KMS-11 (cell line): ENCODE measurements around the gene VKORC1L1.

ENCODE experiments used
- H2AFZ ChIP-seq: fragments of 200-600 bp; sonication (generic); 2 replicates; pipeline ENCODE4 v1.6.1; 2016; ENCODE audit warnings: antibody characterized with exemption, mixed run types, low read depth
- H3K27ac ChIP-seq: fragments of 200-600 bp; sonication (generic); 2 replicates; pipeline ENCODE4 v1.6.1; 2016; ENCODE audit warnings: mild to moderate bottlenecking, mixed run types
- H3K27me3 ChIP-seq: fragments of 200-600 bp; sonication (generic); 2 replicates; pipeline ENCODE4 v1.6.1; 2017; ENCODE audit warnings: mild to moderate bottlenecking, low read depth, mixed run types, moderate library complexity; ENCODE audit not compliant: insufficient read depth
- H3K36me3 ChIP-seq: fragments of 200-600 bp; sonication (generic); 2 replicates; pipeline ENCODE4 v1.6.1; 2017; ENCODE audit warnings: mild to moderate bottlenecking, mixed run types; ENCODE audit not compliant: insufficient read depth
- H3K4me1 ChIP-seq: fragments of 200-600 bp; sonication (generic); 2 replicates; pipeline ENCODE4 v1.6.1; 2016; ENCODE audit warnings: mild to moderate bottlenecking, low read depth, mixed run types; ENCODE audit not compliant: poor library complexity, severe bottlenecking
- H3K4me2 ChIP-seq: fragments of 200-600 bp; sonication (generic); 2 replicates; pipeline ENCODE4 v1.7.0; 2016; ENCODE audit warnings: mild to moderate bottlenecking, mixed run types
- H3K4me3 ChIP-seq: fragments of 200-600 bp; sonication (generic); IDR thresholded peaks from 2 replicates; pipeline ENCODE4 v1.6.1; 2017; ENCODE audit warnings: low read depth, low read length, mixed read lengths; ENCODE audit not compliant: insufficient read depth
- H3K79me2 ChIP-seq: fragments of 200-600 bp; sonication (generic); 2 replicates; pipeline ENCODE4 v1.6.1; 2016; ENCODE audit warnings: low read depth, mixed run types; ENCODE audit not compliant: insufficient read depth
- H3K9ac ChIP-seq: fragments of 200-600 bp; sonication (generic); 2 replicates; pipeline ENCODE4 v1.6.1; 2016; ENCODE audit warnings: mild to moderate bottlenecking, mixed run types
- H4K20me1 ChIP-seq: fragments of 200-600 bp; sonication (generic); 2 replicates; pipeline ENCODE4 v1.6.1; 2016; ENCODE audit warnings: mild to moderate bottlenecking, mixed run types; ENCODE audit not compliant: insufficient read depth
- TF ChIP-seq, protein P1 (sequence below): fragments of 200-600 bp; sonication (generic); conservative IDR thresholded peaks from 2 replicates; pipeline ENCODE4 v1.6.1; 2017; ENCODE audit warnings: low read depth, mild to moderate bottlenecking, antibody characterized with exemption, low read length, moderate library complexity, mixed read lengths

Gene VKORC1L1

GRCh38 chr7:65974876-65975275 lies 102.0 kb downstream of the VKORC1L1 start:
- no peaks in the 10 kb centered on the region for H4K20me1 ChIP-seq
- peaks cover 3% of the 10 kb centered on the region; the same call in 1 of the 2 replicates for H3K79me2 ChIP-seq
- H2AFZ ChIP-seq = no peak overlapping the region
- H3K4me1 ChIP-seq = no peaks in the 10 kb centered on the region
- TF ChIP-seq, protein P1, sequence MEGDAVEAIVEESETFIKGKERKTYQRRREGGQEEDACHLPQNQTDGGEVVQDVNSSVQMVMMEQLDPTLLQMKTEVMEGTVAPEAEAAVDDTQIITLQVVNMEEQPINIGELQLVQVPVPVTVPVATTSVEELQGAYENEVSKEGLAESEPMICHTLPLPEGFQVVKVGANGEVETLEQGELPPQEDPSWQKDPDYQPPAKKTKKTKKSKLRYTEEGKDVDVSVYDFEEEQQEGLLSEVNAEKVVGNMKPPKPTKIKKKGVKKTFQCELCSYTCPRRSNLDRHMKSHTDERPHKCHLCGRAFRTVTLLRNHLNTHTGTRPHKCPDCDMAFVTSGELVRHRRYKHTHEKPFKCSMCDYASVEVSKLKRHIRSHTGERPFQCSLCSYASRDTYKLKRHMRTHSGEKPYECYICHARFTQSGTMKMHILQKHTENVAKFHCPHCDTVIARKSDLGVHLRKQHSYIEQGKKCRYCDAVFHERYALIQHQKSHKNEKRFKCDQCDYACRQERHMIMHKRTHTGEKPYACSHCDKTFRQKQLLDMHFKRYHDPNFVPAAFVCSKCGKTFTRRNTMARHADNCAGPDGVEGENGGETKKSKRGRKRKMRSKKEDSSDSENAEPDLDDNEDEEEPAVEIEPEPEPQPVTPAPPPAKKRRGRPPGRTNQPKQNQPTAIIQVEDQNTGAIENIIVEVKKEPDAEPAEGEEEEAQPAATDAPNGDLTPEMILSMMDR = no peak
- H3K36me3 ChIP-seq = peaks cover 4% of the 10 kb centered on the region; the same call in 1 of the 2 replicates
- H3K27ac ChIP-seq = no peak overlapping the region
- no peaks in the 10 kb centered on the region for H3K27me3 ChIP-seq
- no peak overlapping the region for H3K9ac ChIP-seq
- no peak overlapping the region for H3K4me3 ChIP-seq
- H3K4me2 ChIP-seq = no peak overlapping the region

DNA sequence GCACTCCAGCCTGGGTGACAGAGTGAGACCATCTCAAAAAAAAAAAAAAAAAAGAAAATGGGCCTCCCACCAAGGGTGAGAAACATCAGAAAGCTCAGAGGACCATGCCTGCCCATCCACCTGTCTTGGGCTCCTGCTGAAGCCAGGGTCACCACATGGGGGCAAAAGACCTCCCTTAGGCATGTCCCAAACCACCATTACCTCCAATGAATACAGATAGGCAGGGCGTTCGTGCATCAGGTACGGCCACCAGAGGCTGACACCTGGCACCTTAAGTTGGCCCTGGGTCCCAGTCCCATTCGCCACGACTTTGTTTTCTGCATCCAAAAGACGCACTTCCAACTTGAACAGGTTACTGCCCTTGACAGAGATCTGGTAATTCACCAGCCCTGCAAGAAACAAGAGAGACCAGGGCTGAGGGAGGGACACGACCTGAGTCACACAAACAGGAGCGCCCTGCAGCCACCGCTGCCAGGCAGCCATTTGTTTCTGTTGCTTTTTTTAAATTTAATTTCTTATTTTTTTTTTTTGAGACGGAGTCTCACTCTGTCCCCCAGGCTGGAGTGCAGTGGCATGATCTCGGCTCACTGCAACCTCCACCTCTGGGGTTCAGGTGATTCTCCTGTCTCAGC lies 103.1 kb downstream of the VKORC1L1 start:
- Histone ChIP-seq H2AFZ (no peak overlapping the region), H3K27me3 (no peaks in the 10 kb centered on the region), H3K4me1 (peaks cover 4% of the 10 kb centered on the region), H3K79me2 (peaks cover 12% of the 10 kb centered on the region), H3K4me2 (no peak overlapping the region), H3K9ac (no peak overlapping the region), H3K4me3 (no peak overlapping the region), H3K36me3 (peaks cover 4% of the 10 kb centered on the region; the same call in 1 of the 2 replicates), H4K20me1 (no peaks in the 10 kb centered on the region), H3K27ac (no peak overlapping the region)
- TF ChIP-seq, protein P1 = no peak

- Histone ChIP-seq H2AFZ (no peak overlapping the region), H4K20me1 (no peaks in the 10 kb centered on the region), H3K79me2 (peaks cover 20% of the 10 kb centered on the region), H3K9ac (no peak overlapping the region), H3K4me1 (peaks cover 8% of the 10 kb centered on the region), H3K27ac (no peak overlapping the region), H3K36me3 (peaks cover 4% of the 10 kb centered on the region; the same call in 1 of the 2 replicates), H3K4me2 (no peak overlapping the region), H3K4me3 (no peak overlapping the region), H3K27me3 (no peaks in the 10 kb centered on the region)
- TF ChIP-seq, protein P1 = no peak
These were observed 103.9 kb downstream of the VKORC1L1 start for GRCh38 chr7:65976659-65977196.

GRCh38 chr7:65978891-65979582 lies 106.2 kb downstream of the VKORC1L1 start:
- Histone ChIP-seq H3K4me1 (peaks cover 16% of the 10 kb centered on the region), H3K9ac (no peak overlapping the region), H3K27ac (no peak overlapping the region), H3K79me2 (peaks cover 23% of the 10 kb centered on the region), H3K4me3 (no peak overlapping the region), H3K4me2 (no peak overlapping the region), H3K36me3 (no peaks in the 10 kb centered on the region), H3K27me3 (no peaks in the 10 kb centered on the region), H2AFZ (no peak overlapping the region), H4K20me1 (no peaks in the 10 kb centered on the region)
- TF ChIP-seq, protein P1 = no peak
